ENCODE measurements around the gene FAM20C.

Gene FAM20C

DNA sequence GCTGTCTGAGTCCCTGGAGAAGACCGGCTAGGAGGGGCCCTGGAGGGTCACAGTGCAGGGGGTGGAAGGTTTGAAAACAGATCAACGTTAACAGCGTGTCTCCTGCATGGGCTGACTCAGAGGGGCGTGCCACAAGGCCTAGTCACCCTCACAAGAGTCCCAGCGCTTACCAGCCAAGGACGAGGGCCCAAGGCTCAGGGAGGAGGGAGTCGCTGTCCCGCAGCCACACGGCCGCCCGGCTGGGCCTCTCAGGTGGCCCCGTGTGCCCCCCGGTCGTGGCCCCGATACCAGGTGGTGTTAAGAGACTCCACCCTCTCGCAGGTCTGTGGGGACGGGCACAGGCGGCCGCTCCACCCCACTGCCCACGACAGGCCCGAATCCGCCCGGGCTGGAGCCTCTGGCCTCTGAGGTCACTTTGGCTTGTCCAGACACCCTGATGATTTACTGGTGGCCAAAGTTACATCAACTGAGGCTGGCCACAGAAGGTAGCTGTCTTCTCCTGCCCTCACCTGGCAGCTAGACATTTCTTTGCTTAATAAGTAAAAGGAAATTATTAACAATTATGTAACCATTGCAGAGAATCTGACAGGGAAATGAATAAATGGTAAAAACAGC, 34.0 kb downstream of the FAM20C start:
- DNase-seq (ENCODE audit: low read depth, low spot score) = no peak

DNA sequence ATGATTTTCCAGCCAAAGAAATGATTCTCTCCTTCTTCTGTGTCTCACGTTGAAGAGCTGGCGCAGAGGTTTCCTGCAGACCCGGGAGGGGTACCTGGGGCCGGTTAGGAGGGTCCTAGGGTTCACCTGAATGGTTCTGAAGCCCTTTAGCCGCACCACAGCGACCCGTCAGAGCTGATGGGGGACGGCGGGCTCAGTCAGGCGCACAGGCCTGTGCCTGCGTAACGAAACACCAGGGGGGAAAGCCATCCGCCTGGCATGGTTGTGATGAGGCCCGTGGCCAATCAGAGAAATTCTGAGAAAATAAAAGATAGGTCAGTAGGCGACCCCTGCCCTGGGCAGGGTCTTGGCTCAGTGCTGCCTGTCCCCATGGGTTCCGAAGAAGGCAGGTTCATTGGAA, 35.6 kb downstream of the FAM20C start:
- DNase-seq (ENCODE audit: low read depth, low spot score) = no peak

DNA sequence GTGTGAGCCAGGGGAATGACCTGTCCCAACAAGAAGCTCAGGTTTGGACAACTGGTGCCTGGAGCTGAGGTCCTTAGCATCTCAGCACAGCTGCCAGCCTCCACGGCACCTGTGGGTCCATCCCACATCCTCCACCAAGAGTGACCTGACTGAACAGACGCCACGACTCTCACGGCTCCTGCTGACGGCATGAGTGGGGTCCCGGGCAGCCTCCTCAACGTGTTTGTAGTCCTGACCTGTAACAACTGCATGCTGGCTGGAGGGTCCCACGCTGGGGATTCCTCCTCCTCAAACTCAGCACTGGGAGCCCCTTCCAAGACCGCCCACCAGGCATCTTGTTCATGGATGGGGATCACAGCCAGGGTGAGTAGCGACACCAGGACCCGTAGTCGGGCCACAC, 36.2 kb downstream of the FAM20C start:
- DNase-seq (ENCODE audit: low read depth, low spot score) = no peak

DNA sequence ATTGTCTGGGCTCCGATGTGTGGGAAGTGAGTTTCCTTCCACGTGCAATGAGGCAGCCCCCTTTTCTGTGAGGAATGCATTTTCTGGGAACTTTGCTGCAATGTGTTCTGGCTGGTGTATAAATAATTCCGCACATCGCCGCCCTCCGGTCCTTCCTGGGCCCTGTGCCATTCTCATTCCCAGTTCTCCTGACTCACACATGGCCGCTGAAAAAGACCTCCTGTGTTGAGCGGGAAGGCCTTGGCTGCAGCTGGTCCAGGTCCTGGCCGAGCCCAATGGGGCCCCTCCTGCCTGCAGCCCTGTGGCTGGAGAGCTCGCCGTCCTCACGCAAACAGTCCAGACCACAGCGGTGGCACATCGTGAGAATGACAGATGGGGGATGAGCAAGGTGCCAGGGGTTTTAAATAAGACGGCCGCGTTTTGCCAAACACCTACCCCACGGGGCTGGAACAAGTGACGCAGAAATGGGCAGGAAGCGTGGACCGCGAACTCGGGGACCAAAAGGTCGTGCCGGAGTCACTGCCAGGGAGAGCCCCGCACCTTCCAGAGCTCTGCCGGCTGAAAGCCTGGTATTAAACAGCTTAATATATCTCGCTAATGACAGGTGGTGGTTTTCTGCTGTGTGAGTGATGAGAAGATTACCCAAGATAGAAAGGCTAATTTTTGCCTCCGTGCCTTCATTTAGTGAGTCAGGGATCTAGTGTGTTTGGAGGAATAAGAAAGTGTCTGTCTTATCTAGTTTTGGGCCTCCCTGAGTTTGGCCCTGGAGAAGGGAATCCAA, 37.0 kb downstream of the FAM20C start:
- no peak for DNase-seq (ENCODE audit: low read depth, low spot score)

DNA sequence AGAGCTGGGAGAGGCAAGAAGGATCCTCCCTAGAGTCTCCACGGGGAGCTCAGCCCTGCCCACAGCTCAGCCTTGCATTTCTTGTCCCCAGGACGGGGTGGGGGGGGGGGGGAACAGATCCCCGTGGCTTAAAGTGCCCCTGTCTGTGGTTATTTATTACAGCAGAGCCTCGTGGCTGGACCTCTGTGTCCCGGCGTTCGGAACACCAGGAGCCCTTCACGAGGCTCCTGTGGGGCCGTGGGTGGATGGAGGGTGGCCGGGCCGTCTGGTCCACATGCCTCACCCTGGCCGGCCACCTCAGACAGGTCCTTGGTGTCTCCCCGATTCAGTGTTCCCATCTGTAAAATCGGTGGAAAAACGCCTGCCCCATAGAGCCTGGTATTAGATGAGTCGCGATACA, 37.9 kb downstream of the FAM20C start:
- DNase-seq (ENCODE audit: low read depth, low spot score) = no peak

DNA sequence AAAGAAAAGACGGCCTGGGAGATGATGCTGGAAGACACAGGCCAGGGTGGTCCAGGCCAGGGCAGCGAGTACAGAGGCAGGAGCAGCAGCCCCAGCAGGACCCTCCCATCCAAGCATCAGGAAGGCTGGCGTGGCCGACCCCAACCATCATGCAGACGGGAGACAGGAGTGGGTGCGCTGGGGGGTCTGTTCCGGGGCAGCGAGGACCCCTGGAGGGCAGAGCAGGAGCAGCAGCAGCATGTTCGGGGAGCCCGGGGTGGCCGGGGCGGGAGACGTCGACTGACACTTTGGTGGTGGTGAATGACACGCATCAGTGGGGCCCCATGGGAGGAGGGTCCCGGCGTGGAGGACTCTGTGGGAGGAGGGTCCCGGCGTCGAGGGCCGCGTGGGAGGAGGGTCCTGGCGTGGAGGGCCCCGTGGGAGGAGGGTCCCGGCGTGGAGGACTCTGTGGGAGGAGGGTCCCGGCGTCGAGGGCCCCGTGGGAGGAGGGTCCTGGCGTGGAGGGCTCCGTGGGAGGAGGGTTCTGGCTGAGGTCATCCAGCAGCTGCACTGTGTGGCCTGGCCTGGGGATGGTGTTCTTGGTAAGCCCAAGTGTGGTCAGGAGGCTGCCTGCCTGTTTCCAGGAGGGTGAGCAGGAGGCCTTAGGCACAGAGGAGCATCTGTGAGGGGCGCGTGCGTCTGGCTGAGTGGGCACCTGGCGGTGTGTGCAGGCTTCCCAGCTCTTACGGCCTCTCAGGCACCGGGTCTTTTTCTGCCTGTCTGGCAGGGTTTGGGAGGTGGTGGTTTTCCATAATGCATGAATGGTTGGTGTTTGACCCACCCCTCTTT, 38.9 kb downstream of the FAM20C start:
- no peak for DNase-seq (ENCODE audit: low read depth, low spot score)

DNA sequence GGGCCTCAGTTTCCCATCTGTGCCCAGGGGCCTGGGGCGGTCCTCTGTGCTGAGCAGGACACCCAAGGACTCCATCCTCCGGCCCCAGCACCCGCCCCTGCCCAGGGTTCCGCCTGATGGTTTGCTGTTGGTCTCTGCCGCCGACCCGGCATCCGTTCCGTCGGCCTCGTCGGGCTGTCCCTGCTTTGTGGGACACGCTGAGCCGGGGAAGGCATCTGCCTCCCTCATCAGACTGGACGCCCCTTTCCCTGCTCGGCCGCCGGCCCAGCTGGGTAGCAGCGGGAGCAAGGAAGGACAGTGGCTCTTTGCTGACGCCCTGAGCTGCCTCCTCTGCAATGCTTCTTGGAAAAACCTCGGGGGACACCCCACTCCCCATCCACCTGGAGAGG, 39.5 kb downstream of the FAM20C start:
- DNase-seq (ENCODE audit: low read depth, low spot score) = no peak

DNA sequence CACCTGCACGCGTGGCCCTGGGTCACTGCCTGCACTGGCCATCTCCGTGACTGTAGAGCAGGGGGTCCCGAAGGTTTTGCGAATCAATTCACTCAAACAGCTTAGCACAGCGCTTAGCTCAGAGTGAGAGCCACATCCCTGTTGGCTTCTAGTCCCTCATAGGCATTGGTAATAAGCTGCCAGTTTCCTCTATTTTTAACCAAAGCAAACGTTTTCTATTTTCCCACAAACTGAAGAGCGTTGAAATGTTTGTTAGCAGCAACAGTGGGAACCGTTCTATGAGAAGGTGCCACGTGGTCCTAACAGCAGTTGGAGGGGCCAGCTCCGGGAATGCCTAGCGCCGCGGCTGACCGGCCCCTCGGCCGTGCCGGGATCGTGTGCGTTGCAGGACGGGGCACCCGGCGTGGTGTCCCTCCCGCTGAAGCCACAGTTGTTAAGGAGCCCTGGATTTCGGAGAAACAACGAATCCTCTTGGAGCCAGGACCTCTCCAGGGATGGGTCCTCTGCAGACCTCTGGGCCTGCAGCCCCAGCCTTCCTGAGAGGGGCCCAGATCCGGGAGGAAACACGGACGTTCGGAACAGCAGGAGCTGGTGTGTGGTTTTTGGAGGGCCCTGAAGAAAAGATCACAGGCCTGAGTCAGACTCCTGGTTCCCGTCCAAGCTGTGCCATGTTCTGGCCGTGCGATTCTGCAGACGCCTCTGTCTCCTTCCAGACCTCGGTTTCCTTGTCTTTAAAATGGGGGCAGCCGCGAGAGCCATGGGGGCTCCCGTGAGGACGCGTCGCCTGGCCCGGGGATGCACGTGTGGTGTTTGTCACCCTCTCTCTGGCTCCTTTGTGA, 40.3 kb downstream of the FAM20C start:
- DNase-seq (ENCODE audit: low read depth, low spot score) = no peak

DNA sequence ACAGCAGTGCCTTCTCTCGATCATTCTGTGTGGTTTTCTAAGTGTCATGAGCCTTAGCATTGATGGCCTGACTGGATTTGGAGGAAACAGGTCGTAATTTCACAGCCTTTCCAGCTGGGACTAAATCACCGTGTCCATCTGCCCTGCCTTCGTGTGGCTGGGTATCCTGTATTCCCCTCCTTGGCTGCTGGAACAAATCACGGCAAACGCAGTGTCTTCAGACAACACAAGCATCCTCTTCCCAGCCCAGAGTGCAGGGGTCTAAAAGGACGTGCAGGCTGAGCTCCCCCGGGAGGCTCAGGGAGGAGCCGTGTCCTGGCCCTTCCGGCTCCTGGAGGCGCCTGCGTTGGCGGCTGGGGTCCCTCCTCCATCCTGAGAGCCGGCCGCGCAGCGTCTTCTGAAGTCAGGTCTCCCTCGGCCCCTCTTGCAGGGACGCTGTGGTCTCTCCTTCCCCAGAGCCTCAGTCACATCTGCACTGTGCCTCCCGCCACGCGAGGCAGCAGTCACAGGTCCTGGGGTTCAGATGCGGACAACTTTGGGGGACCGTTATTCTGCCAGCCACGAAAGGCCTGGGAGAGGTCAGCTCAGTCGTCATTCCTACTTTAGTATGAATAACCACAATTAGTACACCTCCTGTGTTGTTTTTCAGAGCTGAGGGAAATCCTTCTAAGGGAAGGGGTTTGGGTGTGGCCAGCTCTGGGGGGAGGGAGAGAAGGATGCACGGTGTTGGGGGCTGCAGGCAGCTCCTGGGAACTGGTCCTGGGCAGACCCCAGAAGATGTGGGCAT, 41.1 kb downstream of the FAM20C start:
- DNase-seq (ENCODE audit: low read depth, low spot score) = no peak

DNA sequence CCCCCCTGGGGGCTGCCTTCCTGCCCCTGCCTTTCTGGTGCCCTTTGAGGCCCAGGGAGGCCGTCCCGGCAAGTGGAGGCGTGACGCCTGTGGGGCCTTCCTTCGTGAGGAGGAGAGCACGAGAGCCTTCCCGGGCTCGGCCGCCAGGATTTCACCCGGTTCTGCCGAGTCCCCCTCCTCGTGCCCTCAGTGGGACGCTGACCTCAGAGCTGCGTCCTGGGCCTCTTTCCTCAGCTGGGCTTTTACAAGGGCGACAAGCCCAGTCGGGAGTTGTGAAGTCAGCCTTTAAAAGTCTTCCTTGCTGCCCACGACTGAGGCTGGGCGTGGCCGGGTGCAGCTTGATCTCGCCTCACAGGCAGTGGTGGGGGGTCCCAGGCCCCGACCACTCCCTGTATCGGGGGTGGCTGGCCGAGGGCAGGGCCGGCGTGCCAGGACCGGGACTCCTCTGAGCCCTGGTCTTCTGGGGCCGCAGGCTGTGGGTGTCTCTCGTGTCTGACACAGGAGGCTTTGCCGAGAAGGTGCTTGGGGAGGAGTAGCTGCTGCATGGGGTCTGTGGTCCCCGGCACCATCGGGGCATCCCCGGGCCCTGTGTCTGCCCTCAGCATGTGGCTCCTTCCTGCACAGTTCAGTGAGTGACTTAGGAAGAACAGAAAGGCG, 41.8 kb downstream of the FAM20C start:
- DNase-seq (ENCODE audit: low read depth, low spot score) = no peak

DNA sequence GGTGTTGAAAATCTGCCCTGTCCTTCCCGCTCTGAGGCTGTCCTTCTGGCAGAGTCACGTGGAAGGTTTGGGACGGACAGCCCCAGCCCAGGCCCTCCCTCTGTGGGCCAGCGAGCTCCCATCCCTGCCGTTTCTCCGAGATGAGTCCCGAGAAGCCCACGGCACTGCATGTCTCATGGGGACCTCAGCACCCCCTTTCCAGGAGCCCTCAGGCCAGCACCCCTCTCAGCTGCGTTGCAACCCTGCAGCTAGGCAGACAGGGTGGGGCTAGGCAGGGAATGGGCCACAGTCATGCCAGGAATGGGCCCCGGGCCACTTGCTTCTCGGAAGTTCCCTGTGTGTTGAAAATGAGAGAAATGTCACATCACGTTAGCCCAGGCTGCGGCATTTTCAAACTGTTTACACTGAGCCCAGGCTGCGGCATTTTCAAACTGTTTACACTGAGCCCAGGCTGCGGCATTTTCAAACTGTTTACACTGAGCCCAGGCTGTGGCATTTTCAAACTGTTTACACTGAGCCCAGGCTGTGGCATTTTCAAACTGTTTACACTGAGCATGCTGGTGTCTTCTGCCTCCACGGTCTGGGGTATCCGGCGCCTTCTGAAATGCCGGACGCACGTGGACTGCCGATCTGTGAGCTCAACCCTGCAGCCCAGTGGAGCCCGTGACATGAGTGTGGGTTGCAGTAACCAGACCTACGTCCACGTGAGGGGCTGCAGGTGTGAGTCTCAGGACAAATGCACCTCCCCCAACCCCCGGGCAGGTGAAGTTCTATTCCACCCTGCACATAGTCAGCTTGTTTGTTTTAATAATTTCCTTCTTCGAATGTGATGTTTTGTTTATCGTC, 42.6 kb downstream of the FAM20C start:
- no peak for DNase-seq (ENCODE audit: low read depth, low spot score)

DNA sequence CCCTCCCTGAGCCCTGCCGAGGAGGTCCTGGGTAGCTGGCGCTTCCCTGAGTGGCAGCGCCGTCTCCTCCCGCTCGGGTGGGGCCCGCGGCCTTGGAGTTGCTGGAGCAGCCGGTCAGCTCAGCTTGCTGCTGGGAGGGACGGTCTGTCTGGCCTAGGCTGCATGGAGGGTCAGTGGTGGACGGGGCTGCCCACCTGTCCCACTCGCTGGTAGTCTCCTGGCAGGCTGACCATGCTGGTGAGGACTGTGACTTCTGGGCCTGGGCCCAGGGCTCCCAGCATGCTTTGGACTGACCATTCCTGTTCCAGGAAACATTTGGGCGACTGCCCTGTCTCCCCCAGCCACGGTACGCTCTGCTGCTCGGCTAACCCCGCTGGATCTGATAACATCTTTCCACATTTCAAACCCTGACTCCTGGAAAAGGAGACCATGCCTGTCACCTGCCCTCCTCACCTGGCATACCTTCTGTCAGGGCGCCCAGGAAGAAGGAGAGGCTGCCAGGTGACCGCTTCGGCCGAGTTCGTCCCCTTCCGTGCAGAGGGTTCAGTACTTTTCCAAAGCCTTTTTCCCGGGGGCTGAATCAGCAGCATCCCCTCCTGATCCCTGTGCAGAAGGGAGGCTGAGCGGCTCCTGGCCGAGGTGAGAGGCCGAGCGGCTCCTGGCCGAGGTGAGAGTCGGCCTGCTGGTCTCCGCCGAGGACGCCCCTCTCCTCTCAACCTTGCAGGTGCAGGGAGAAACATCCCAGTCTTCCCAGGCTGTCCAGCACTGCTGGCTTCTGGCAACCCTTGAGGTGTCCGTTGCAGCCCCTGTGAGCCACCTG, 43.4 kb downstream of the FAM20C start:
- DNase-seq (ENCODE audit: low read depth, low spot score) = no peak

DNA sequence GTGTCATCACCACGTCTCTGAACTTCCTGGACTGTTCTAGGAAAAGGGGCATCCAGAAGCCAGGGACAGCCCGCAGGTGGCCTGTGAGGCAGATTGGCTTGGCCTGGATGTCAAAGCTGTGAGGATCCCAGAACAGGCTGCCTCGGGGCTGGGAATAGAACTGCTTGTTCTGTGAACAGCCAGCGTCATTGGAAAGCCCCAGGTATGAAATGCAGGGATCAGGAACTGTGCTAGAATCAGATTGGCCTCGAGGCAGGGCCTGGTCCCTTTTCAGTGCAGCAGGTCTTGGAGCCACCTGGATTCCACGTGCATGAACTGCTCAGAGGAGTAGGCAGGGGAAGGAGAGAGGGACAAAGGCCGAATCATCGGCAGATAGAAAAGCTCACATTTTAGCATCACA, 44.6 kb downstream of the FAM20C start:
- no peak for DNase-seq (ENCODE audit: low read depth, low spot score)

DNA sequence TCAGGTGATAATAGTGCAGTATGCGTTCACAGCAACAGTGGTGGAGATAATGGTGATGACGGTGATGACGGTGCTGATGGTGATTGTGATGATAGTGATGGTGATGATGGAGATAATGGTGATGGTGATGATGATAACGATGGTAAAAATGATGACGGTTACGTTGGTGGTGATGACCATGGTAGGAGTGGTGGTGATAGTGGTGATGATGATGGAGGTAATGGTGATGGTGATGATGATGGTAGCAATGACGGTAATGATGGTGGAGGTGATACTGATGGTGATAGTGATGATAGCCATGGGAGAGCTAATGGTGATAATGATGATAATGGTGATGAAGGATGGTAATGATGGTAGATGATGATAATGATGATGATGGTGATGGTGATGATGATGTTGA, 45.0 kb downstream of the FAM20C start:
- DNase-seq (ENCODE audit: low read depth, low spot score) = no peak

DNA sequence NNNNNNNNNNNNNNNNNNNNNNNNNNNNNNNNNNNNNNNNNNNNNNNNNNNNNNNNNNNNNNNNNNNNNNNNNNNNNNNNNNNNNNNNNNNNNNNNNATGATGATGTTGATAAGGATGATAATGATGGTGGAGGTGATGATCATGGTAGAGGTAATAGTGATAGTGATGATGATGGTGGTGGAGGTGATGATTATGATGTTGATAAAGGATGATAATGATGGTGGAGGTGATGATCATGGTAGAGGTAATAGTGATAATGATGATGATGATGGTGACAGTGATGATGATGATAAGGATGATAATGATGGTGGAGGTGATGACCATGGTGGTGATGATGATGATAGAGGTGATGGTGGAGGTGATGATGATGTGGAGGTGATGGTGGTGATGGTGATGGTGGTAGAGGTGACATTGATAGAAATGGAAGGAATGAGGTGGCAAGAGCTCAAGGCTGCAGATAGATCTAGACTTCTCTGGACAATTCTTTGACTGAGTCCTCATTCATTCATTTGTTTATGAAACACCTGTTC, 47.8 kb downstream of the FAM20C start:
- no peak for DNase-seq (ENCODE audit: low read depth, low spot score)

DNA sequence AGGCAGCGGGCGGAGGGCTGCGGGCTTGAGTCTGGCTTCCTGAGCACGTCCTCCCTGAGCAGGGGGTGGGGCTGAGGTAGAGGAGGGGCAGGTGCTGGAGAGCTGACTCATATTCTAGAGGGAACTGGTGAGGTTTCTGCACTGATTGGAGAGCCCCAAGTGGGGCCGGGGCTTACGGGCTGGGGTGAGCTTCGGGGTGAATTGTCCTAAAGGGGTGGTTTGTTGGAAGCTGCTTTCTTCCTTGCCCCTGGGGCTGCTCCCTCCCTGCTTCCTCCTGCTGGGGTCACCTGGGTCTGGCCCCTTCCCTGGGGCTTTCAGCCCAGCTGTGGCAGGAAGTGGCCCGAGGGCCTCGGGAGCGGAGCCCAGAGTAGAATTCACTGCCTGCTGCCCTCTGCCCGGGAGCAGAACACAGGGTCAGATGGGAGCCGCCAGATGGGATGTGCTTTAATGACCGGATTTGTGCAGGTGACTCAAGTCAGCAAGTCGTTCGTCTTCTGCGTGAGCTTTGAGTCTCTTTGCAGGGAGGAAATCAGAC, 48.6 kb downstream of the FAM20C start:
- no peak for DNase-seq (ENCODE audit: low read depth, low spot score)

DNA sequence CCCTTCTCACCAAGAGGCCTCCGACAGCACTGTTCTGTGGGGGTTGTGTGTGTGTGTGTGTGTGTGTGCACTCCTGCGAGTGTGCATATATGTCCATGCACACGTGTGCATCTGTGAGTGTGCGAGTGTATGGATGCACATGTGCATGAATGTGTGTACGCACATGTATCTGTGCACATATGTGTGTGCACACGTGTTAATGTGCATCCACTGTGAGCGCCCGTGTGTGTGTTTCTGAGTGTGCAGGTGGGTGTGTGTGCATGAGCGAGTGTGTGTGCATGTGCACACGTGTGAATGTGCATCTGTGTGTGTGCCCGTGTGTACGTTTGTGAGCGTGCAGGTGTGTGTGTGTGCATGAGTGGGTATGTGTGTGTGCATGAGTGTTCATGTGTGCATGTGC, 49.1 kb downstream of the FAM20C start:
- DNase-seq (ENCODE audit: low read depth, low spot score) = no peak
